Gastrocnemius medialis (tissue), 4 donors: Measurements from ENCODE around the gene FBXO48.

Experiments
- CTCF ChIP-seq, 5 experiments: fragments of 450-650 bp in 3 of 5; fragments of 200-600 bp in 2 of 5; sonication (generic) in 2 of 5; IDR thresholded peaks in 4 of 5; conservative IDR thresholded peaks in 1 of 5; 1 replicate in 4 of 5; 2 replicates in 1 of 5; pipeline ENCODE4 v1.5.1; 2016 to 2019; ENCODE audit warnings: antibody characterized with exemption in 5 of 5, mild to moderate bottlenecking in 3 of 5, moderate library complexity in 3 of 5
- POLR2A ChIP-seq, 2 donors: fragments of 450-650 bp; IDR thresholded peaks; one replicate each; pipeline ENCODE4 v1.6.1; 2017; ENCODE audit warnings: antibody characterized with exemption in 2 of 2, mild to moderate bottlenecking in 2 of 2, moderate library complexity in 2 of 2

DNA sequence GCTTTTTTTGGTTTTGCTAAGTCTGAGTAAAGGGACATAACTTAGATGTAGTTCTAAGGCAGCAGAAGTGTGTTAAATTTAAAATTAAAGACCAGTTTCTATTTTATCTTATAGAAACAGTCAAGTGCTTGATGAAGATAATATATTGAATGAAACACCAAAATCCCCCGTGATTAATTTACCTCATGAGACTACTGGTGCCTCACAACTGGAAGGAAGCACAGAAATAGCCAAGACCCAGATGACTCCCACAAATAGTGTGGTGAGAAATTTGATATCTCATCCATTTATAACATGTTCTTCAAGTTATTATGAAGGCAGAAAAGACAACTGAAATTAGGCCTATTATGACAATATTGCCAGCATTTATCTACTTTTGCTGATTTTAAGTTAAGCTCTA is 45.9 kb upstream of the FBXO48 start:
- TF ChIP-seq CTCF (IDR thresholded peaks at IDR 0.05 in 4 of 5, conservative IDR thresholded peaks at IDR 0.05 in 1 of 5) (no peak), POLR2A (IDR thresholded peaks at IDR 0.05) (no peak)
